Stimulated activated CD8-positive, alpha-beta memory T cell treated with anti-CD3 and anti-CD28 coated beads, Interleukin-4, amount 100 ng/mL, for 4 hours (primary cell): ENCODE results near the gene ALDH3B1.

Experiments
- DNase-seq, 2 donors: peaks; one replicate each; pipeline ENCODE4 v3.0.0-alpha.2; 2020; ENCODE audit warnings: low read depth in 2 of 2, low spot score in 1 of 2

The ALDH3B1 gene

GRCh38 chr11:68071281-68072048 is 61.3 kb downstream of the ALDH3B1 start:
- DNase-seq, result no peak

GRCh38 chr11:68074584-68075352 is 64.6 kb downstream of the ALDH3B1 start:
- DNase-seq, result no peak

GRCh38 chr11:68076371-68077042 is 66.4 kb downstream of the ALDH3B1 start:
- DNase-seq, result no peak

- DNase-seq, result no peak
These were observed 67.8 kb downstream of the ALDH3B1 start for GRCh38 chr11:68077617-68078582.
